H9 (cell line): ENCODE results near the gene MYT1. TPM values are rescaled to one million over a fixed set of nuclear protein-coding genes. Genes with fewer than 3 reads are reported as not detected.
A peak's percentile ranks its signal among the peaks of the same experiment; 100 is the strongest.

Experiments used
- DNase-seq: peaks from one replicate; pipeline ENCODE4 v3.0.0-alpha.2; 2017
- H2AFZ ChIP-seq: one replicate; pipeline ENCODE4 v1.6.1; 2013; ENCODE audit warnings: mild to moderate bottlenecking, low read length, control low read depth, moderate library complexity
- H2AK5ac ChIP-seq: 2 replicates; pipeline ENCODE4 v1.6.1; 2013; ENCODE audit warnings: low read length, control low read depth, mixed read lengths; ENCODE audit not compliant: insufficient read length
- H2BK120ac ChIP-seq: one replicate; pipeline ENCODE4 v1.6.1; 2013; ENCODE audit warnings: low read depth, mild to moderate bottlenecking, low read length, control low read depth, inconsistent platforms; ENCODE audit not compliant: poor library complexity, severe bottlenecking
- H2BK12ac ChIP-seq: 2 replicates; pipeline ENCODE4 v1.6.1; 2013; ENCODE audit warnings: low read length, control low read depth, mixed read lengths, low read depth; ENCODE audit not compliant: insufficient read length
- H2BK15ac ChIP-seq: 2 replicates; pipeline ENCODE4 v1.6.1; 2013; ENCODE audit warnings: low read depth, low read length, control low read depth
- H2BK20ac ChIP-seq: one replicate; pipeline ENCODE4 v1.6.1; 2013; ENCODE audit warnings: low read depth, mild to moderate bottlenecking, low read length, control low read depth, inconsistent platforms; ENCODE audit not compliant: poor library complexity, severe bottlenecking
- H2BK5ac ChIP-seq: 2 replicates; pipeline ENCODE4 v1.6.1; 2013; ENCODE audit warnings: low read length, control low read depth, mixed read lengths; ENCODE audit not compliant: insufficient read length
- H3K14ac ChIP-seq: 2 replicates; pipeline ENCODE4 v1.6.1; 2013; ENCODE audit warnings: low read length, control low read depth; ENCODE audit not compliant: insufficient read depth
- H3K18ac ChIP-seq: 2 replicates; pipeline ENCODE4 v1.6.1; 2013; ENCODE audit warnings: low read depth, mild to moderate bottlenecking, mixed read lengths, low read length, control low read depth; ENCODE audit not compliant: insufficient read length
- H3K23ac ChIP-seq: 2 replicates; pipeline ENCODE4 v1.6.1; 2013; ENCODE audit warnings: low read length, control low read depth, mixed read lengths, low read depth; ENCODE audit not compliant: insufficient read length
- H3K23me2 ChIP-seq: 2 replicates; pipeline ENCODE4 v1.6.1; 2013; ENCODE audit warnings: low read depth, mild to moderate bottlenecking, mixed read lengths, low read length, control low read depth; ENCODE audit not compliant: insufficient read length, poor library complexity, severe bottlenecking
- H3K27ac ChIP-seq: 2 replicates; pipeline ENCODE4 v1.5.1; 2013; ENCODE audit warnings: low read length, control low read depth, mixed read lengths, low read depth; ENCODE audit not compliant: insufficient read length
- H3K27me3 ChIP-seq: 2 replicates; pipeline ENCODE4 v1.6.1; 2013; ENCODE audit warnings: low read length, control low read depth, inconsistent platforms; ENCODE audit not compliant: insufficient read depth
- H3K4ac ChIP-seq: 2 replicates; pipeline ENCODE4 v1.6.1; 2013; ENCODE audit warnings: low read depth, mild to moderate bottlenecking, control low read depth, inconsistent platforms, low read length, moderate library complexity
- H3K4me1 ChIP-seq: 2 replicates; pipeline ENCODE4 v1.6.1; 2013; ENCODE audit warnings: low read length, control low read depth, inconsistent platforms; ENCODE audit not compliant: insufficient read depth
- H3K4me2 ChIP-seq: 2 replicates; pipeline ENCODE4 v1.6.1; 2013; ENCODE audit warnings: low read length, control low read depth, mixed read lengths; ENCODE audit not compliant: insufficient read length, insufficient read depth
- H3K56ac ChIP-seq: 2 replicates; pipeline ENCODE4 v1.6.1; 2013; ENCODE audit warnings: low read depth, mild to moderate bottlenecking, mixed read lengths, low read length, control low read depth; ENCODE audit not compliant: insufficient read length
- H3K79me1 ChIP-seq: 2 replicates; pipeline ENCODE4 v1.6.1; 2013; ENCODE audit warnings: low read depth, mild to moderate bottlenecking, moderate library complexity, low read length, control low read depth, inconsistent platforms; ENCODE audit not compliant: insufficient read depth, poor library complexity, severe bottlenecking
- H3K79me2 ChIP-seq: 2 replicates; pipeline ENCODE4 v1.6.1; 2013; ENCODE audit warnings: low read length, control low read depth, inconsistent platforms; ENCODE audit not compliant: insufficient read depth
- H3K9ac ChIP-seq: 2 replicates; pipeline ENCODE4 v1.6.1; 2013; ENCODE audit warnings: low read length, control low read depth, mixed read lengths; ENCODE audit not compliant: insufficient read length; ENCODE audit errors: extremely low read depth
- H3K9me3 ChIP-seq: one replicate; pipeline ENCODE4 v1.6.1; 2013; ENCODE audit warnings: low read depth, low read length, inconsistent platforms; ENCODE audit not compliant: control insufficient read depth
- H3T11ph ChIP-seq: one replicate; pipeline ENCODE4 v1.6.1; 2013; ENCODE audit warnings: mild to moderate bottlenecking, low read length, control low read depth, inconsistent platforms
- H4K20me1 ChIP-seq: one replicate; pipeline ENCODE4 v1.6.1; 2013; ENCODE audit not compliant: control insufficient read depth, insufficient read length, insufficient read depth
- H4K5ac ChIP-seq: 2 replicates; pipeline ENCODE4 v1.6.1; 2013; ENCODE audit warnings: low read depth, mild to moderate bottlenecking, mixed read lengths, low read length, control low read depth; ENCODE audit not compliant: insufficient read length
- H4K8ac ChIP-seq: replicated peaks from 2 replicates; pipeline ENCODE4 v1.6.1; 2013; ENCODE audit warnings: low read length, control low read depth, mixed read lengths, low read depth; ENCODE audit not compliant: insufficient read length
- H4K91ac ChIP-seq: 2 replicates; pipeline ENCODE4 v1.6.1; 2013; ENCODE audit warnings: low read depth, mild to moderate bottlenecking, moderate library complexity, mixed read lengths, low read length, control low read depth; ENCODE audit not compliant: insufficient read length
- H3K27ac Mint-ChIP-seq, 3 experiments: 2 replicates in 2 of 3; 3 replicates in 1 of 3; pipeline ENCODE4 v1.8.0; 2020 to 2021; ENCODE audit warnings: mixed read lengths in 3 of 3, mild to moderate bottlenecking in 1 of 3, moderate library complexity in 1 of 3
- H3K27me3 Mint-ChIP-seq: 2 replicates; pipeline ENCODE4 v1.8.0; 2021; ENCODE audit warnings: low read depth, mild to moderate bottlenecking, moderate library complexity, mixed read lengths
- H3K36me3 Mint-ChIP-seq, 3 experiments: 2 replicates in 2 of 3; 3 replicates in 1 of 3; pipeline ENCODE4 v1.8.0; 2020 to 2021; ENCODE audit warnings: low read depth in 3 of 3, mixed read lengths in 3 of 3; ENCODE audit not compliant: insufficient read depth in 1 of 3
- H3K4me1 Mint-ChIP-seq, 2 experiments: 2 replicates each; pipeline ENCODE4 v1.8.0; 2020; ENCODE audit warnings: mixed read lengths in 2 of 2
- H3K4me3 Mint-ChIP-seq, 2 experiments: 2 replicates in 1 of 2; 3 replicates in 1 of 2; pipeline ENCODE4 v1.8.0; 2020 to 2021; ENCODE audit warnings: mild to moderate bottlenecking in 2 of 2, mixed read lengths in 2 of 2, moderate library complexity in 1 of 2
- H3K9me3 Mint-ChIP-seq, 2 experiments: 2 replicates in 1 of 2; 3 replicates in 1 of 2; pipeline ENCODE4 v1.8.0; 2020; ENCODE audit warnings: mild to moderate bottlenecking in 2 of 2, mixed read lengths in 2 of 2, moderate library complexity in 1 of 2
- WGBS: extraction: QIAGEN DNeasy Blood & Tissue Kit; methylation state at CpG from one replicate; pipeline ENCODE4 v1.1.7; 2013; ENCODE audit warnings: missing lambda C conversion rate, low lambda C conversion rate, mixed read lengths; ENCODE audit not compliant: insufficient read length; ENCODE audit errors: extremely low coverage; 5-methylcytosine and 5-hydroxymethylcytosine counted together
- total RNA-seq: library from RNA; stranded (reverse); gene quantifications from 2 replicates; pipeline ENCODE4 v1.2.1, GENCODE V29; 2021
- TF ChIP-seq, protein P1 (sequence below): fragments of 200-600 bp; sonication (generic); conservative IDR thresholded peaks from 3 replicates; pipeline ENCODE4 v1.8.0; 2021; ENCODE audit warnings: antibody characterized with exemption, mild to moderate bottlenecking

MYT1 gene
- total RNA-seq, 1 experiment from 2014 or later: 0.79 TPM

DNA sequence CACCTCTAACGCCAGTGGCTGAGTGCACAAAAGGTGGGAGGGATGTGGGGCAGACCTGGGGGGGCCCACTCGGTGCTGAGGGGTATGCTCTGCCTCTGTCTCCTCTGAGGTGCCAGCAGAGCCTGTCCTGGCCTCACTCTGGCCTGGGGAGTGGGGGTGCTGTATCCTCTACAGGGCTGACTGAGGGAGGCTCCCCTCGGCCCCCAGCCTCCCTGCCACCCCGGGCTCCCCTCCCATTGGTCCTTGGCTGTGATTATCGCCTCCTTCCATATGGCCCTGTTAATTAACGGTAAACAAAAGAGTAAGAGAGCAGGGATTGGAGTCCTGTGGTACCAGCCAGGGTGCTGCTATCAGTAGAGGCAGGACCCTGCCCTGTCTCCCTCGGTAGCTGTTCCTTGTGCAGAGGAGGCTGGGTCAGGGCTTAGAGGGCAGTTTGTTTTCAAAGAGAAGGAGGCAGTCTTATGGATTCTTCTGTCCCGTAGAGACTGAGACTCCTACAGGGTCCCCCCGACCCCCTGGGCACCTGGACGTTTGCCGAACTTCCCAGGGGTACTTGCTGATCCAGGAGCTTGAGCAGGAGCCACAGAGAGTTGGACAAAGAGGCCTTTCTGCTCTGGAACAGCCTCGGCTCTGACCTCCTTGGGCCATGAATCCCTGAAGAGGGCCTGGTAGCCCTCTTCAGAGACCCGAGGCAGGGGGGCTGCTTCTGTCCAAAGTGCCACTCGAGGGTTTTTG, 1.8 kb downstream of the MYT1 start:
- Mint-ChIP-seq H3K4me3 (no peak overlapping the region), H3K27me3 (peaks cover 54% of the 10 kb centered on the region), H3K4me1 (peaks cover 38 to 60% of the 10 kb centered on the region in 2 experiments), H3K27ac (peak overlapping the region in 1 of 3 experiments; percentile 44; a peak in 2 of 7 replicates), H3K36me3 (no peaks in the 10 kb centered on the region), H3K9me3 (no peaks in the 10 kb centered on the region)
- WGBS: no CpG with 5 or more reads among the region's 14 CpGs
- no peaks in the 10 kb centered on the region for H4K20me1 ChIP-seq
- H3K79me1 ChIP-seq: no peaks in the 10 kb centered on the region
- H4K8ac ChIP-seq: no peak overlapping the region
- H3K56ac ChIP-seq: no peak overlapping the region
- no peak overlapping the region for H3K4me2 ChIP-seq
- TF ChIP-seq, protein P1, sequence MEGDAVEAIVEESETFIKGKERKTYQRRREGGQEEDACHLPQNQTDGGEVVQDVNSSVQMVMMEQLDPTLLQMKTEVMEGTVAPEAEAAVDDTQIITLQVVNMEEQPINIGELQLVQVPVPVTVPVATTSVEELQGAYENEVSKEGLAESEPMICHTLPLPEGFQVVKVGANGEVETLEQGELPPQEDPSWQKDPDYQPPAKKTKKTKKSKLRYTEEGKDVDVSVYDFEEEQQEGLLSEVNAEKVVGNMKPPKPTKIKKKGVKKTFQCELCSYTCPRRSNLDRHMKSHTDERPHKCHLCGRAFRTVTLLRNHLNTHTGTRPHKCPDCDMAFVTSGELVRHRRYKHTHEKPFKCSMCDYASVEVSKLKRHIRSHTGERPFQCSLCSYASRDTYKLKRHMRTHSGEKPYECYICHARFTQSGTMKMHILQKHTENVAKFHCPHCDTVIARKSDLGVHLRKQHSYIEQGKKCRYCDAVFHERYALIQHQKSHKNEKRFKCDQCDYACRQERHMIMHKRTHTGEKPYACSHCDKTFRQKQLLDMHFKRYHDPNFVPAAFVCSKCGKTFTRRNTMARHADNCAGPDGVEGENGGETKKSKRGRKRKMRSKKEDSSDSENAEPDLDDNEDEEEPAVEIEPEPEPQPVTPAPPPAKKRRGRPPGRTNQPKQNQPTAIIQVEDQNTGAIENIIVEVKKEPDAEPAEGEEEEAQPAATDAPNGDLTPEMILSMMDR: no peak
- no peak overlapping the region for H3K4ac ChIP-seq
- H3T11ph ChIP-seq: no peak overlapping the region
- no peak overlapping the region for H3K9ac ChIP-seq
- no peak overlapping the region for H2BK20ac ChIP-seq
- no peaks in the 10 kb centered on the region for H3K79me2 ChIP-seq
- no peaks in the 10 kb centered on the region for H3K9me3 ChIP-seq
- no peak overlapping the region for H3K27ac ChIP-seq
- no peaks in the 10 kb centered on the region for H3K23me2 ChIP-seq
- H2BK120ac ChIP-seq: no peak overlapping the region
- H3K14ac ChIP-seq: no peak overlapping the region
- no peaks in the 10 kb centered on the region; the same call in 1 of the 2 replicates for H3K4me1 ChIP-seq
- DNase-seq: no peak
- no peak overlapping the region for H4K91ac ChIP-seq
- H2BK5ac ChIP-seq: no peak overlapping the region
- H2AFZ ChIP-seq: no peak overlapping the region
- H2BK15ac ChIP-seq: no peak overlapping the region
- H4K5ac ChIP-seq: no peak overlapping the region
- H3K18ac ChIP-seq: no peak overlapping the region
- no peak overlapping the region for H3K23ac ChIP-seq
- no peak overlapping the region for H2BK12ac ChIP-seq
- H3K27me3 ChIP-seq: no peaks in the 10 kb centered on the region; the same call in 1 of the 2 replicates
- H2AK5ac ChIP-seq: no peak overlapping the region
